GM19023 (cell line): ENCODE results near the gene SLC25A12.

Experiments
- ATAC-seq: cut with Tn5 transposase; IDR thresholded peaks from one replicate; pipeline ENCODE4 v1.9.1; 2021; ENCODE audit warnings: mild to moderate bottlenecking, moderate library complexity; ENCODE audit not compliant: unreplicated experiment

The SLC25A12 gene

GRCh38 chr2:171889333-171889732, 4.7 kb downstream of the SLC25A12 start:
- ATAC-seq, result no peak

- ATAC-seq, result no peak
These were observed 10.7 kb downstream of the SLC25A12 start for GRCh38 chr2:171883275-171883893.

GRCh38 chr2:171882089-171882769, 11.8 kb downstream of the SLC25A12 start:
- ATAC-seq, result peak; percentile 49

- ATAC-seq, result no peak
These were observed 13.3 kb downstream of the SLC25A12 start for GRCh38 chr2:171880774-171881173.

GRCh38 chr2:171879865-171880264, 14.2 kb downstream of the SLC25A12 start:
- no peak for ATAC-seq

GRCh38 chr2:171878481-171878993, 15.5 kb downstream of the SLC25A12 start:
- no peak for ATAC-seq

- ATAC-seq, result no peak
These were observed 19.1 kb downstream of the SLC25A12 start for GRCh38 chr2:171874963-171875362.

GRCh38 chr2:171874517-171874916, 19.5 kb downstream of the SLC25A12 start:
- ATAC-seq, result no peak

GRCh38 chr2:171864357-171864985, 29.6 kb downstream of the SLC25A12 start:
- no peak for ATAC-seq

GRCh38 chr2:171862501-171862900, 31.5 kb downstream of the SLC25A12 start:
- ATAC-seq, result no peak

- ATAC-seq, result no peak
These were observed 35.6 kb downstream of the SLC25A12 start for GRCh38 chr2:171858397-171858958.

GRCh38 chr2:171855401-171855800, 38.6 kb downstream of the SLC25A12 start:
- no peak for ATAC-seq

GRCh38 chr2:171852366-171852888, 41.6 kb downstream of the SLC25A12 start:
- ATAC-seq, result no peak

- no peak for ATAC-seq
These were observed 46.4 kb downstream of the SLC25A12 start for GRCh38 chr2:171847627-171848026.

- no peak for ATAC-seq
These were observed 47.1 kb downstream of the SLC25A12 start for GRCh38 chr2:171846894-171847293.

- ATAC-seq, result no peak
These were observed 52.0 kb downstream of the SLC25A12 start for GRCh38 chr2:171841996-171842395.

- ATAC-seq, result no peak
These were observed 56.3 kb downstream of the SLC25A12 start for GRCh38 chr2:171837736-171838135.

GRCh38 chr2:171836146-171836910, 57.7 kb downstream of the SLC25A12 start:
- ATAC-seq, result no peak

- ATAC-seq, result no peak
These were observed 58.7 kb downstream of the SLC25A12 start for GRCh38 chr2:171835386-171835785.

- ATAC-seq, result no peak
These were observed 59.8 kb downstream of the SLC25A12 start for GRCh38 chr2:171834286-171834685.

GRCh38 chr2:171832489-171832888, 61.6 kb downstream of the SLC25A12 start:
- no peak for ATAC-seq
